Skeletal muscle tissue (tissue), 4 donors: ENCODE results near the gene AGBL5. TPM values are rescaled to one million over a fixed set of nuclear protein-coding genes. Genes with fewer than 3 reads are reported as not detected.

Experiments used
- H3K27ac ChIP-seq: one replicate; pipeline ENCODE4 v1.7.0; 2013; ENCODE audit warnings: mild to moderate bottlenecking, low read depth, low read length, inconsistent platforms
- H3K27me3 ChIP-seq, 3 donors: one replicate each; pipeline ENCODE4 v1.7.0; 2013; ENCODE audit warnings: low read length in 3 of 3; ENCODE audit not compliant: control insufficient read depth in 3 of 3, insufficient read depth in 3 of 3
- H3K36me3 ChIP-seq, 3 donors: one replicate each; pipeline ENCODE4 v1.7.0; 2013; ENCODE audit warnings: low read length in 3 of 3; ENCODE audit not compliant: control insufficient read depth in 3 of 3, insufficient read depth in 3 of 3
- H3K4me1 ChIP-seq, 3 donors: one replicate each; pipeline ENCODE4 v1.7.0; 2013; ENCODE audit warnings: low read length in 3 of 3, mild to moderate bottlenecking in 3 of 3; ENCODE audit not compliant: control insufficient read depth in 3 of 3, insufficient read depth in 3 of 3
- H3K4me3 ChIP-seq, 3 donors: one replicate each; pipeline ENCODE4 v1.7.0; 2013; ENCODE audit warnings: low read length in 3 of 3
- H3K9ac ChIP-seq, 3 donors: one replicate each; pipeline ENCODE4 v1.7.0; 2013; ENCODE audit warnings: low read length in 3 of 3, mild to moderate bottlenecking in 3 of 3, moderate library complexity in 2 of 3, low read depth in 1 of 3
- H3K9me3 ChIP-seq, 3 donors: one replicate each; pipeline ENCODE4 v1.7.0; 2013; ENCODE audit warnings: low read length in 3 of 3; ENCODE audit not compliant: control insufficient read depth in 3 of 3
- total RNA-seq: library from RNA; depleted of rRNA; stranded (reverse); fragments of >200 nt; gene quantifications from one replicate; pipeline ENCODE4 v1.2.3, GENCODE V29; 2014
- donor health status: Osteomylitis.

AGBL5 gene
- total RNA-seq, 1 donor from 2014 or later, result 6.8 TPM

DNA sequence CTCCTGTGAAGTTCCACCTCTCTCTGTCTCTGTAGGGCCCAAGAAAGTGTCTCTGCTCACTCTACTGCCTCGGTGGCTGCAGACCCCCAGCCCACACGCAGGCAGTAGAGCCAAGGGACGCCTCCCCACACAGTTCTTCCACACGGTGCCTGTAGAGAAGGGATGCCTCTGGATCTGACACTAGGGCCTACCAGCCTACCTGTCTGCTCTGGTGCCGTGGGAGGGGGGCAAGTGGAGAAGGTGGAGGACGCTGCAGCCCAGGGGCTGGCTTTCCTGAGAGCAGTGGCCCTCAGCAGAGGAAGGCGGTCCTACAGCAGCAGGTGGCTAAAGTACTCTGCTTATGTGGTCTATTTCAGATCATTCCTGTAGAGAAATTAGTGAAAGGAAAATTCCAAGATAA lies 27.7 kb upstream of the AGBL5 start:
- no peaks in the 10 kb centered on the region for H3K9me3 ChIP-seq
- no peak overlapping the region for H3K9ac ChIP-seq
- H3K27me3 ChIP-seq, result no peaks in the 10 kb centered on the region
- H3K27ac ChIP-seq, result no peak overlapping the region
- peaks cover 39 to 54% (median 49%) of the 10 kb centered on the region in 3 donors for H3K4me1 ChIP-seq
- H3K36me3 ChIP-seq, result peaks cover 33 to 53% (median 38%) of the 10 kb centered on the region in 3 donors
- H3K4me3 ChIP-seq, result no peak overlapping the region

DNA sequence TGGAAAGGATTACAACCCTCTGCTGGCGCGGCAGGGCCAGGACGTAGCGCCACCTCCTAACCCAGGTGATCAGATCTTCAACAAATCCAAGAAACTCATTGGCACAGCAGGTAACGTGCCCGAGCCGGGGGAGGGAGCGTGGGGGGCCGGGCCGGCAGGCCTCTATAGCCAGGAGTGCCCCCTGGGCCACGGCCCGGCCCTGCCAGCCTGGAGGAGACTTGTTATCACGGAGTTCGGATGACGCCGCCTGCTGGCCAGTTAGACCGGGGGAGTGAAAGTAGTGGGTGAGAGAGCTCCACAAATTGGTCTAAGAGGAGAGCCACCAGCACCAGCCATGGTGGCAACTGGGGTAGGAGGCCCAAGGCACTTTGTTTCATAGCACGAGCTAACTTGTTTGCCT lies 27.3 kb upstream of the AGBL5 start:
- Histone ChIP-seq H3K27me3 (no peaks in the 10 kb centered on the region), H3K9me3 (no peaks in the 10 kb centered on the region), H3K36me3 (peaks cover 36 to 53% (median 38%) of the 10 kb centered on the region in 3 donors), H3K4me1 (peaks cover 37 to 54% (median 46%) of the 10 kb centered on the region in 3 donors), H3K9ac (no peak overlapping the region), H3K4me3 (no peak overlapping the region), H3K27ac (no peak overlapping the region)

DNA sequence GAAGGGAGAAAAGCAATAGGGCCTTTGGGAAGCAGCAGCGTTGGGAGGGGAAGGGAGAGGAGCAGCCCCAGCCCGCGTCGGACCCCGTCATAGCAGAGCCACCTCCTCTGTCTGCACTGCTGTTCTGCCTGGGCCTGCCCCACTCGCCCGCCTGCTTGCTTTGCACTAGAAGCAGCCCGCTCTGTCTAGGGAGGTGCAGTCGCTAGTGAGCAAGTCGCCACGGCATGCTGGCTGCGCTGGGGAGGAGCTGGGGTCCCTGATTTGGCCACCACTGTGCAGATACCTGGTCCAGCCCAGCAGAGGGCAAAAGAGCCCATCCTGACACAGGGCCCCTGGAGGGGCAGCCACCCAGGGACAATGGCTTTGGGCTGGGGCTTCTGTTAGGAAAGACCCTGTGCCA lies 26.7 kb upstream of the AGBL5 start:
- H3K9ac ChIP-seq, result no peak overlapping the region
- no peak overlapping the region for H3K27ac ChIP-seq
- peaks cover 31 to 47% (median 45%) of the 10 kb centered on the region in 3 donors for H3K4me1 ChIP-seq
- no peak overlapping the region for H3K4me3 ChIP-seq
- H3K36me3 ChIP-seq, result peaks cover 36 to 53% (median 38%) of the 10 kb centered on the region in 3 donors
- no peaks in the 10 kb centered on the region for H3K27me3 ChIP-seq
- no peaks in the 10 kb centered on the region for H3K9me3 ChIP-seq

DNA sequence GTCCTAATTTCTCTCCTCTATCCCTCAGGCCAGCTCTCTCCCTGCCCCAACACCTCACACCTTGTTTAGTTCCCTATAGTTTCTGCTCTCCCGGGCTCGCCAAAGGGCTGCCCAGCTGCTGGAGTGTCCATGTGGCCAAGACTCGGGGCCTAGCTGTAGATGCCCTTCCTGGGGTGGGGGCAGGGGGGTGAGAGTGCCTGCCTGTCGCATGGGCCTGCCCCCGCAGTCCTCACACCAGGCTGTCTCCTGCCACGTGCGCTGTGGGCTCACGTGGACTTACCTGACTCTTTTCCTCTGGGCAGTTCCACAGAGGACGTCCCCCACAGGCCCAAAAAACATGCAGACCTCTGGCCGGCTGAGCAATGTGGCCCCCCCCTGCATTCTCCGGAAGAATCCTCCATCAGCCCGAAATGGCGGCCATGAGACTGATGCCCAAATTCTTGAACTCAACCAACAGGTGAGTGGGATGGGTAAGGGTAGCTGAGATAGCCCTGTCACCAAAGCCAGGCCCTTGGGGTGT lies 26.1 kb upstream of the AGBL5 start:
- Histone ChIP-seq H3K9ac (no peak overlapping the region), H3K27ac (peak overlapping the region; percentile 88), H3K36me3 (peaks cover 38 to 53% (median 39%) of the 10 kb centered on the region in 3 donors), H3K9me3 (no peaks in the 10 kb centered on the region), H3K4me3 (no peak overlapping the region), H3K4me1 (peaks cover 30 to 42% (median 41%) of the 10 kb centered on the region in 3 donors), H3K27me3 (no peaks in the 10 kb centered on the region)

DNA sequence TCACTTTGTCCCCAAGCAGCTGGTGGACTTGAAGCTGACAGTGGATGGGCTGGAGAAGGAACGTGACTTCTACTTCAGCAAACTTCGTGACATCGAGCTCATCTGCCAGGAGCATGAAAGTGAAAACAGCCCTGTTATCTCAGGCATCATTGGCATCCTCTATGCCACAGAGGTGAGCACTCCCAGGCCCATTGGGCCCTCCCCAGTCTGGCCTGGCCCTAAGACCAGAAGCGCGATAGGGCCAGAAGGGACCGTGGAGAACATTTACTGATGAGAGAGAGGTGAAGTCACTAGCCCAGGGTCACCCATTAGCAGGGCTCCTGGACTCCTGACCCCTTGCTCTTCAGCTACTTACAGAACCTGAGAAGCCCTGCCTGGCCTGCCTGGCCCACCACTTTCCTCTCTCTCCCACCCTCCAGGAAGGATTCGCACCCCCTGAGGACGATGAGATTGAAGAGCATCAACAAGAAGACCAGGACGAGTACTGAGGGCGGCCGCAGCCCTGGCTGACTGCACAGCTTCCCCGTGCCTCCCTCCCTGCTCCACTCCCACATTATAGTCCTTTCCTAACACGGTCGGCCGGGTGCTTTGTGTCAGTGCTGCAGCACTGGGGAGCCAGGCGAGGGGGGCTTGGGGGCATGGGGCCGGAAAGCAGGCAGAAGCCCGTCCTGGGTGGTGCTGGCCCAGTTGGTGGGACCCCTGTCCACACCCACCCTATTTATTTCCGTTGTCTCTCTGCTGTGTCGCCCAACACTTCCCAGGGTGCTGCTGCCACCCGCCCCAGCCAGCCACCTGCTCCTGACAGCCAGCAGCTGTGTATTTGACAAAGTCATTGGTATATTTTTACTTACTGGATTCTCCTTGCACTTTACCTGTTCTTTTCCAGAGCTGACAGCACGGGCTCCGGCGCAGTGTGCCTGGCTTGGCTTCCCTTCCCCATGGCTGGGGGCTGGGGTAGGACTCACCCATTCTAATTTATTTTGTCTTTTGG lies 25.3 kb upstream of the AGBL5 start:
- Histone ChIP-seq H3K4me3 (peak overlapping the region in 1 of 3 donors; percentile 22), H3K36me3 (peaks cover 38 to 53% (median 39%) of the 10 kb centered on the region in 3 donors), H3K4me1 (peaks cover 22 to 34% (median 34%) of the 10 kb centered on the region in 3 donors), H3K27ac (peak overlapping the region; percentile 88), H3K9ac (peak overlapping the region in 2 of 3 donors; percentile 16 to 62), H3K27me3 (no peaks in the 10 kb centered on the region), H3K9me3 (no peaks in the 10 kb centered on the region)

DNA sequence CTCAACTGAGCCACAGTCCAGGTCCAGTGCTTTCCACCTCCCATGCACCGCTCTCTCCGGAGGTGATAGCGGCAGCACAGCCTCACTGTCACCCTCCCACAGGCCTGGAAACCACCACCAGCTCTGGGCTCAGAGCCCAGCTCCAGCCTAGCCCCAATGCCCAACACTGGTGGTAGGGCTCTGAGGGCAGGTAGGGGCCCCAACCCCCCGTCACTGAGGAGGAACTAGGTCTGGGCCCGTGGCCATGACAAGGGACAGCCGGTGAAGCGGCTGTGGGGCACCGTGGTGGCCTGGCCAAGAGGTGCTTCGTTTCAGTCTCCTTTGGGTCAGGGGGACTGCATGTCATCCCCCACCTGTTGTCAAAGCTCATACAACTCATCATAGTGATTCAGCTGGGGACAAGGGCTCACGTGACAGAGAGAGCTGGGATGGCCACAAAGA lies 24.2 kb upstream of the AGBL5 start:
- H3K36me3 ChIP-seq, result peaks cover 37 to 51% (median 37%) of the 10 kb centered on the region in 3 donors
- no peak overlapping the region for H3K4me3 ChIP-seq

DNA sequence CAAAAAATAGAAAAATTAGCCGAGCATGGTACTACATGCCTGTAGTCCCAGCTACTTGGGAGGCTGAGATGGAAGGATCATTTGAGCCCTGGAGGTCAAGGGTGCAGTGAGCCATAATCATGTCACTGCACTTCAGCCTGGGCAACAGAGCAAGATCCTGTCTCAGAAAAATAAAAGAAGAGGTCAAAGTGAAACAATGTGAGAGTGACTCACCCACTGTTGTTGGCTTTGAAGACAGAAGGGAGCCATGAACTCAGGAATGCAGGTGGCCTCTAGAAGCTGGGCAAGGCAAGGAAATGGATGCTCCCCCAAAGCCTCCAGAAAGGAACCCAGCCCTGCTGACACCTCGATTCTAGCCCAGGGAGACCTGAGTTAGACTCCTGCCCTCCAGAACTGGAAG lies 22.4 kb upstream of the AGBL5 start:
- Histone ChIP-seq H3K4me1 (peaks cover 24 to 42% (median 41%) of the 10 kb centered on the region in 3 donors), H3K27ac (no peak overlapping the region), H3K36me3 (peaks cover 19 to 33% (median 21%) of the 10 kb centered on the region in 3 donors), H3K27me3 (no peaks in the 10 kb centered on the region), H3K9me3 (no peaks in the 10 kb centered on the region), H3K9ac (no peak overlapping the region), H3K4me3 (no peak overlapping the region)

More for the DNA sequence above, 24.2 kb upstream of the AGBL5 start:
- peak overlapping the region in 2 of 3 donors; percentile 50 to 62 for H3K9ac ChIP-seq
- H3K9me3 ChIP-seq, result no peaks in the 10 kb centered on the region
- H3K27ac ChIP-seq, result peak overlapping the region; percentile 88
- peaks cover 15 to 28% (median 26%) of the 10 kb centered on the region in 3 donors for H3K4me1 ChIP-seq
- H3K27me3 ChIP-seq, result no peaks in the 10 kb centered on the region

DNA sequence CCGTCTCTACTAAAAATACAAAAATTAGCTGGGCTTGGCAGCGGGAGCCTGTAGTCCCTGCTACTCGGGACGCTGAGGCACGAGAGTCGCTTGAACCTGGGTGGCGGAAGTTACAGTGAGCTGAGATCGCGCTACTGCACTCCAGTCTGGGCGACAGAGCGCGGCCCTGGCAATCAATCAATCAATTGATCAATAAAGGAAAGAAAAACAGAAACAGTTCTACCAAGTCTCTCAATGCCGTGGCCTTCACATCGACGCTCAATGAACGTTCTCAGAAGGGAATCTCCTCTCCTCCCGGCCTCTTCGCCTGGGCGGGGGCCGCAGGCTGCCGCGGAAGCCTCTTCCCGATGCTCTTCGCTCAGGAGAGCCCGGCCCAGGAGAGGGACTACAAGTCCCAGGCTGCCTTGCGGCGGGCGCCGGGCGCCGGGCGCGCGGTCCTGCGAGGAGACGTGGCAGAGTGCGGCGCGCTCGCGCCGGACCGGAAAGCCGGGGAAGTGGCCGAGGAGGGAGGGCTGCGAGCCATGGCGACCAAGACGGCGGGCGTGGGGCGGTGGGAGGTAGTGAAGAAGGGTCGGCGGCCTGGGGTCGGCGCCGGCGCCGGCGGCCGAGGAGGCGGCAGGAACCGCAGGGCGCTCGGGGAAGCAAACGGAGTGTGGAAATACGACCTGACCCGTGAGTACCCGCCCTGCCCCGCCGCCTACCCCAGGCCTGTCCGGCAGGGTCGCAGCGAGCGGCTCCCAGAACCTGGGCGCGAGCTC lies 18.8 kb upstream of the AGBL5 start, which contains the start of gene TMEM214:
TSS of gene TMEM214 (plus strand) at position 471 of the 758 bp plus-strand sequence. CDS start at position 522, 51 bp downstream.
- H3K36me3 ChIP-seq, result peaks cover 31 to 35% (median 31%) of the 10 kb centered on the region in 3 donors
- no peaks in the 10 kb centered on the region for H3K9me3 ChIP-seq

DNA sequence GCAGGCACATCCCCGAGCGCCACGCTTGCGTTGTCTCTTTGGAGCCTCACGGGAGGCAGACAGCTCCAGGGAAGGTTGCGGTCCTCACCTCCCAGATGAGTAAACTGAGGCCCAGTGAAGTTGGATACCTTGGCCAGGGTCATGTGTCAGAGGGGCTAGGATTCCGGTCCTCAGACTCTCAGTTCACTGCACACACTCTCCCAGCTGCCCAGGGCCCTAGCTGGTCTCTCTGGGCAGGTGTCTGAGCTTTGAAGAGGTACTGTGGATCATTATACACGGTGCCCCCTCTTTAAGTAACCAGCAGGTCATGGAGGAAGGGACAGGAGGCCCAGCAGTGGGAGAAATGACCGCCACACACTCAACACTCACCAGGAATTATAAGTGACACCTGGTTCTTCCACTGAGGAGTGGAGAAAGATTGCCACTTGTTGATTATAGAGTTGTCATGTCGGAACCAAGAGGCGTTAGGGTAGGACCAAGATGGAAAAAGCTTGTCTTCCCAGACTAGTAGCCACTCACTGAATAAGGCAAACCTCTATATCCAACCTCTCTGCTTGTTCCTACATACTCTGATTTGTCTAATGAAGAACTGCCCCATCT lies 18.1 kb upstream of the AGBL5 start:
- no peaks in the 10 kb centered on the region for H3K27me3 ChIP-seq
- peaks cover 16 to 28% (median 21%) of the 10 kb centered on the region in 3 donors for H3K4me1 ChIP-seq
- H3K9me3 ChIP-seq, result no peaks in the 10 kb centered on the region
- H3K27ac ChIP-seq, result peak overlapping the region; percentile 78
- peaks cover 35 to 41% (median 36%) of the 10 kb centered on the region in 3 donors for H3K36me3 ChIP-seq
- peak overlapping the region; percentile 92 to 98 (median 97) for H3K9ac ChIP-seq
- peak overlapping the region; percentile 96 to 99 (median 98) for H3K4me3 ChIP-seq

More for the DNA sequence above, 18.8 kb upstream of the AGBL5 start, which contains the start of gene TMEM214:
- H3K4me1 ChIP-seq, result peaks cover 16 to 30% (median 23%) of the 10 kb centered on the region in 3 donors
- no peaks in the 10 kb centered on the region for H3K27me3 ChIP-seq
- peak within 1 kb of the TSS; percentile 78 for H3K27ac ChIP-seq
- H3K4me3 ChIP-seq, result peak within 1 kb of the TSS; percentile 96 to 99 (median 98)
- peak within 1 kb of the TSS; percentile 92 to 98 (median 97) for H3K9ac ChIP-seq
